NT2/D1 (cell line): ENCODE measurements around the gene COL6A2.
A peak's percentile ranks its signal among the peaks of the same experiment; 100 is the strongest.

Source experiments
- DNase-seq: peaks from one replicate; pipeline ENCODE4 v3.0.0-alpha.2; 2011; ENCODE audit warnings: low read depth, low spot score
- H3K27me3 ChIP-seq: 2 replicates; pipeline ENCODE4 v1.6.0; 2011; ENCODE audit warnings: mild to moderate bottlenecking; ENCODE audit not compliant: insufficient read length, insufficient read depth
- H3K36me3 ChIP-seq: 2 replicates; pipeline ENCODE4 v1.6.1; 2011; ENCODE audit warnings: mild to moderate bottlenecking, low read length, mixed read lengths; ENCODE audit not compliant: insufficient read depth, insufficient read length
- H3K4me1 ChIP-seq: 2 replicates; pipeline ENCODE4 v1.5.1; 2011; ENCODE audit not compliant: insufficient read depth, insufficient read length
- H3K4me3 ChIP-seq: 2 replicates; pipeline ENCODE4 v1.5.1; 2011; ENCODE audit warnings: low read depth; ENCODE audit not compliant: insufficient read length
- H3K9ac ChIP-seq: 2 replicates; pipeline ENCODE4 v1.6.0; 2011; ENCODE audit warnings: low read depth; ENCODE audit not compliant: insufficient read length
- H3K9me3 ChIP-seq: 2 replicates; pipeline ENCODE4 v1.5.1; 2011; ENCODE audit warnings: mild to moderate bottlenecking, low read length; ENCODE audit not compliant: insufficient read depth
- SUZ12 ChIP-seq: IDR thresholded peaks from 2 replicates; pipeline ENCODE4 v1.6.1; 2011; ENCODE audit not compliant: insufficient read length, insufficient read depth; ENCODE audit errors: extremely low read depth
- YY1 ChIP-seq: IDR thresholded peaks from 2 replicates; pipeline ENCODE4 v1.6.1; 2011; ENCODE audit not compliant: insufficient read length, insufficient read depth
- ZNF274 ChIP-seq: IDR thresholded peaks from 2 replicates; pipeline ENCODE4 v1.6.1; 2011; ENCODE audit warnings: mild to moderate bottlenecking, low read depth, low read length

COL6A2 gene

DNA sequence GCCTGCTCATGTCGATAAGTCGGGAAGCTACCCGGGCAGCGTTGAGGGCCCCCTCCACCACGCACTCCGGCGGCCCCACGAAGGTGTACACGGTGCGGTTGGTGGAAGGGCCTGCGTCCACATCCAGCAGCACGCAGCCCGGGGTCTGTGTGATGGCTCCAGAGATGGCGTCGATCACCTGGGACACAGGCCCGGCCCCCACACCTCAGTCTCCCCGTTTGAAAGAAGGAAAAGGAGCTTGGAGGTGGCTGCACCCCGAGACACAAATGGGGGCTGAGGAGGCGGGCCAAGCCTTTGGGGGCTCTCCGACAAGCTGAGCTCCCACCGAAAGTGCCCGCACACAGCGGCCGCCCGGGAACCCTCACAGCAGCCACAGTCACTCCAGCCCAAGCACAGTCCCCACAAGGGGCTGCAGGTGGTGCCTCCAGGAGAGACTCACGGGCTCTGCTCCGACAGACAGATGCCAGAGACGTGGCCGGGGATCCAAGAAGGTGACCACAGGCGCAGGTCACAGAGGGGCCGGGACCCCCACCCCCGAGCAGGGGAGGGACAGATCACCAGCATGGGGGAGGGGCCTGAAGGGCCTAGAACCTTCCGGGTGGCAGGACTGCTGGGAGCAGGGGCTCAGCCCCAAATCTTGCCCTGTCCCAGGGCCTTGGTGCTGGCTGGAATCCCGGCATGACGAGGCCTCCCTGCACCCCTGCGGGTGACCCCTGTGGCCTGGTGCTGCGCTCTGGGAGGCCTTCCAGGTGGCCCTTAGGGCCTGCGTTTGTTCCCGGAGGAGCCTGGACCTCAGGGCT, 56.4 kb downstream of the COL6A2 start:
- TF ChIP-seq ZNF274 (no peak), YY1 (no peak), SUZ12 (no peak)
- no peak overlapping the region for H3K4me3 ChIP-seq
- H3K27me3 ChIP-seq: no peaks in the 10 kb centered on the region
- DNase-seq: no peak
- no peaks in the 10 kb centered on the region for H3K9me3 ChIP-seq
- H3K4me1 ChIP-seq: peaks cover 48% of the 10 kb centered on the region
- H3K9ac ChIP-seq: peak overlapping the region; percentile 26
- H3K36me3 ChIP-seq: peaks cover 8% of the 10 kb centered on the region

DNA sequence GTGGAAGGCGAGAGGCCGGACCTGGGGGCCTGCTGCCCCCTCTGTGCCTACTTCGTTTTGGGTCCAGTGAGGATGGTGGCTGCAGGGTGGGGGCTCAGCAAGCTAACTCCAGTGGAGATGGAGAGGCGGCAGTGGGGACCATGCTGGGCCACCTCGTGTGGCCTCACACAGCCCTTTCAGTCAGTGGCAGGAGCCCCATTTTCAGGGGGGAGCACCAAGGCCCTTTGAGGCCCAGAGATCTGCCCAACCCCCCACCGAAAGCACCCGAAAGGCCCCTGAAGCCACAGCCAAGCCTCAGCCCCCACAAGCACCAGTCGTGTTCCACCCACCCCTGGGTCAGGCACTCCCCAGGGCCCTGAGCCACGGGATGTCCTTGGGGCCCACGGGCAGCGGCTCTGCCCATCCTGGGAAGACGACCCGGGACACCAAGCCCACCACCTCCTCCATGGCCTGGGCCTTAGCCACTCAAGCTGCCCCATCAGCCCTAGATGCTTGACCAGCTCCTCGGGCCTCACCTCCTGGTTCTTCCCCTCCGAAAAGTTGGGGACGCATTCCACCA, 57.1 kb downstream of the COL6A2 start:
- Histone ChIP-seq H3K9ac (peak overlapping the region; percentile 18), H3K36me3 (peaks cover 12% of the 10 kb centered on the region), H3K4me1 (peaks cover 46% of the 10 kb centered on the region), H3K4me3 (no peak overlapping the region), H3K9me3 (peaks cover 3% of the 10 kb centered on the region; the same call in 1 of the 2 replicates), H3K27me3 (no peaks in the 10 kb centered on the region)
- no peak for DNase-seq
- TF ChIP-seq SUZ12: no peak
- no peak for TF ChIP-seq ZNF274
- TF ChIP-seq YY1: no peak

DNA sequence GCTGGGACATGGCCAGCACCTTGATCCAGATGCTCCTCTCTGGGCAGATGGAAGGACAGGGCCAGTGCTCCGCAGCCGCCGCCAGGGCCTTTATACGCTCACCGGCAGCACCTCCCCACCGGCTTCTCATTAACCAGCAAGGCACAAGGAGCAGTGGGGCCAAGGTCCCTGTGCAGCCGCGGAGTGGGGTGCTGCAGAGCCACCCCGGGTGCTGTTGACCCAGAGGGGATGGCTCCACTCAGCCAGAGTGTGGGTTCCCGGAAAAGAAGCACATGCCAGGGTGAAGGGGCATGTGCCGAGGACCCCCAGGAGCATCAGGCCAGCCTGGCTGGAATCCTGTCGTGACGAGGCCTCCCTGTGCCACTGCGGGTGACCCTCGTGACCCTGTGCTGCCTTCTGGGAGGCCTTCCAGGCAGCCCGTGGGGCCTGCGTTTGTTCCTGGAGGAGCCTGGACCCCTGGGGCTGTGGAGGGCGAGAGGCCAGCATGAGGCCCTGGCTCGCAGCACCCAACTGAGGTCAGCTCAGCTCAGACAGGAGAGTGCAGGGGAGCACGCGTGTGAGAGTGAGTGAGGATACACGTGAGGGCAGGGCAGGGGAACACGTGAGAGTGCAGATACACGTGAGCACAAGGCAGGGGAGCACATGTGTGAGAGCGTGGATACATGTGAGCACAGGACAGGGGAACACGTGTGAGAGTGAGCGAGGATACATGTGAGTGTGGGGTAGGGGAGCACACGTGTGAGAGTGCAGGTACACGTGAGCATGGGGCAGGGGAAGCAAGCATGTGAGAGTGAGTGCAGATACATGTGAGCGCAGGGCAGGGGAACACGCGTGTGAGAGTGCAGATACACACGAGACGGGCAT, 57.8 kb downstream of the COL6A2 start, which contains the start of gene FTCD:
Gene FTCD, minus strand, starts transcription at position 66 of the 864 bp plus-strand sequence. Its CDS starts 56 bp downstream, at position 10.
- Histone ChIP-seq H3K4me1 (peaks cover 39% of the 10 kb centered on the region), H3K9ac (peak within 1 kb of the TSS; percentile 26), H3K36me3 (peaks cover 15% of the 10 kb centered on the region), H3K27me3 (no peaks in the 10 kb centered on the region), H3K9me3 (peaks cover 10% of the 10 kb centered on the region; the same call in 1 of the 2 replicates), H3K4me3 (no peak within 1 kb of the TSS)
- DNase-seq: no peak
- TF ChIP-seq YY1: no peak
- TF ChIP-seq SUZ12: no peak
- no peak for TF ChIP-seq ZNF274

DNA sequence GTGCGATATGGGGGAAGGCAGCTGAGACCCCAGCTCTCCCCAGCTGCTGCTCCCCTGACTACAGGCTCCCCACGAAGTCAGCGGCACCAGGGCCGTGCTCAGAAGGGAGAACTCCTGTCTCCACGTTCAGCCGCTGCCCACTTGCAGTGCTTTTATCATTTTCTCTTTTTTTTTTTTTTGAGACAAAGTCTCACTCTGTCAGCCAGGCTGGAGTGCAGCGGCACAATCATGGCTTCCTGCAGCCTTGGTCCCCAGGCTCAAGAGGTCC, 58.4 kb downstream of the COL6A2 start:
- Histone ChIP-seq H3K36me3 (peaks cover 20% of the 10 kb centered on the region), H3K9ac (no peak overlapping the region), H3K27me3 (no peaks in the 10 kb centered on the region), H3K4me3 (no peak overlapping the region), H3K4me1 (peaks cover 36% of the 10 kb centered on the region), H3K9me3 (peaks cover 16% of the 10 kb centered on the region; the same call in 1 of the 2 replicates)
- TF ChIP-seq YY1 (no peak), SUZ12 (no peak), ZNF274 (no peak)
- DNase-seq: no peak

DNA sequence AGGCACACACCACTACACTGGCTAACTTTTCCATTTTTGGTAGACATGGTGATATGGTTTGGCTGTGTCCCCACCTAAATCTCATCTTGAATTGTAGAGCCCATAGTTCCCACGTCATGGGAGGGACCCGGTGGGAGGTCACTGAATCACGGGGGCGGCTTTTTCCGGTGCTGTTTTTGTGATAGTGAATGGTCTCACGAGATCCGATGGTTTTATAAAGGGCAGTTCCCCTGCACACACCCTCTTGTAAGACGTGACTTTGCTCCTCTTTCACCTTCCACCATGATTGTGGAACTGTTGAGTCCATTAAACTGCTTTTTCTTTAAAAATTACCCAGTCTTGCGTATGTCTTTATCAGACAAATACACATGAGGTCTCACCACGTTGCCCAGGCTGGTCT, 58.8 kb downstream of the COL6A2 start:
- no peak for DNase-seq
- Histone ChIP-seq H3K4me3 (no peak overlapping the region), H3K9me3 (peaks cover 19% of the 10 kb centered on the region; the same call in 1 of the 2 replicates), H3K27me3 (no peaks in the 10 kb centered on the region), H3K4me1 (peaks cover 33% of the 10 kb centered on the region), H3K36me3 (peaks cover 21% of the 10 kb centered on the region), H3K9ac (no peak overlapping the region)
- TF ChIP-seq YY1 (no peak), ZNF274 (no peak), SUZ12 (no peak)

DNA sequence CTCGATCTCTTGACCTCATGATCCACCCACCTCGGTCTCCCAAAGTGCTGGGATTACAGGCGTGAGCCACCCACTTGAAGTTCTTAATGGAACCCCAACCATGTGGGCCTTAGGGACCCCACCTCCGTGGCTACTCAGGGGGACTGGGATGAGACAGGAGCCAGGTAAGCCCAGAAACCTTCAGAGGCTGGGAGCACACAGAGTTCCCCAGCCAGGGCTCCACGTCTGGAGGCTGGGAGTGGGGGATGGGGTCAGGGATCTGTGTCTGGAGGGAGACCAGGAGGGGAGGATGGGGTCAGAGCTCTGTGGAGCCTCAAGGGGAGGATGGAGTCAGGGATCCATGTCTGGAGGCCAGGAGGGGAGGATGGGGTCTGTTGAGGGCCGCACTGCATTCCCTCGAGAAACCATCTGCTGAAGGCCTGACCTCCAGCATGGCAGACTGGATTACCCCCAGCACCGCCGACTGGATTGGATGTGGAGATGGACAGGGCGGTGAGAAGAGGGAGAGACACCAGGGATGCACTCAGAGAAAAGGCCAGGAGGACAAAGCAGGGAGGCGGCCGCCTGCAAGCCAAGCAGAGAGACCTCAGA, 59.6 kb downstream of the COL6A2 start:
- Histone ChIP-seq H3K36me3 (peaks cover 21% of the 10 kb centered on the region), H3K4me3 (no peak overlapping the region), H3K4me1 (peaks cover 29% of the 10 kb centered on the region), H3K27me3 (no peaks in the 10 kb centered on the region), H3K9me3 (peaks cover 24% of the 10 kb centered on the region; the same call in 1 of the 2 replicates), H3K9ac (no peak overlapping the region)
- TF ChIP-seq SUZ12: no peak
- TF ChIP-seq ZNF274: no peak
- TF ChIP-seq YY1: no peak
- no peak for DNase-seq
